ENCODE measurements around the gene OAS2. TPM values are rescaled to one million over a fixed set of nuclear protein-coding genes. Genes with fewer than 3 reads are reported as not detected.

The OAS2 gene
- total RNA-seq: 10 to 100 TPM; 12.5 to 17.7 TPM
- long read RNA-seq, donor 1, partial matches to known transcripts: 0 of 1 reads
- long read RNA-seq, donor 1, other reads (novel, unspliced or antisense): 0 of 1 reads
- long read RNA-seq, donor 2, full-length matches to known transcripts: 6 of 10 reads
- long read RNA-seq, donor 2, partial matches to known transcripts: 1 of 10 reads
- long read RNA-seq, donor 2, other reads (novel, unspliced or antisense): 3 of 10 reads

- peak; percentile 85 for DNase-seq (ENCODE audit: low spot score)
These were observed at the start of gene OAS2 for GRCh38 chr12:112978163-112979040. Gene OAS2, plus strand, starts transcription at chr12:112978519. Its CDS starts 90 bp downstream, at chr12:112978609.

GRCh38 chr12:112928978-112929377 lies 49.3 kb upstream of the OAS2 start:
- intact Hi-C loops (cut with DNase I): no loop called here
- no peak for DNase-seq (ENCODE audit: low spot score)

More at GRCh38 chr12:112978163-112979040, at the start of gene OAS2:
- intact Hi-C loops (cut with DNase I): no loop called here

- intact Hi-C loops (cut with DNase I): no loop called here
- DNase-seq (ENCODE audit: low spot score): no peak
These were observed 48.6 kb upstream of the OAS2 start for GRCh38 chr12:112929715-112930114.

GRCh38 chr12:112930350-112930749 lies 48.0 kb upstream of the OAS2 start:
- DNase-seq (ENCODE audit: low spot score): no peak
- intact Hi-C loops (cut with DNase I): no loop called here

GRCh38 chr12:112932485-112933128 lies 45.7 kb upstream of the OAS2 start:
- intact Hi-C loops (cut with DNase I): no loop called here
- no peak for DNase-seq (ENCODE audit: low spot score)

- intact Hi-C loops (cut with DNase I): no loop called here
- DNase-seq (ENCODE audit: low spot score): no peak
These were observed 45.2 kb upstream of the OAS2 start for GRCh38 chr12:112933129-112933505.

GRCh38 chr12:112936264-112936663 lies 42.1 kb upstream of the OAS2 start:
- intact Hi-C loops (cut with DNase I): no loop called here
- no peak for DNase-seq (ENCODE audit: low spot score)

GRCh38 chr12:112936927-112937326 lies 41.4 kb upstream of the OAS2 start:
- DNase-seq (ENCODE audit: low spot score): no peak
- intact Hi-C loops (cut with DNase I): no loop called here

GRCh38 chr12:112937741-112938719 lies 40.3 kb upstream of the OAS2 start, which contains the start of gene OAS3:
Gene OAS3, plus strand, starts transcription at chr12:112938474. Its CDS starts 57 bp downstream, at chr12:112938531.
- DNase-seq (ENCODE audit: low spot score): peak; percentile 96
- intact Hi-C loops (cut with DNase I): no loop called here

GRCh38 chr12:112938751-112939150 lies 39.6 kb upstream of the OAS2 start:
- DNase-seq (ENCODE audit: low spot score): no peak
- intact Hi-C loops (cut with DNase I): no loop called here

- no peak for DNase-seq (ENCODE audit: low spot score)
- intact Hi-C loops (cut with DNase I): no loop called here
These were observed 38.4 kb upstream of the OAS2 start for GRCh38 chr12:112939761-112940381.

- DNase-seq (ENCODE audit: low spot score): no peak
- intact Hi-C loops (cut with DNase I): no loop called here
These were observed 36.6 kb upstream of the OAS2 start for GRCh38 chr12:112941528-112942335.

GRCh38 chr12:112942572-112942971 lies 35.7 kb upstream of the OAS2 start:
- DNase-seq (ENCODE audit: low spot score): no peak
- intact Hi-C loops (cut with DNase I): no loop called here

GRCh38 chr12:112944024-112944690 lies 34.2 kb upstream of the OAS2 start:
- intact Hi-C loops (cut with DNase I): no loop called here
- DNase-seq (ENCODE audit: low spot score): no peak

GRCh38 chr12:112945515-112945914 lies 32.8 kb upstream of the OAS2 start:
- DNase-seq (ENCODE audit: low spot score): no peak
- intact Hi-C loops (cut with DNase I): no loop called here

GRCh38 chr12:112946236-112947000 lies 31.9 kb upstream of the OAS2 start:
- DNase-seq (ENCODE audit: low spot score): no peak
- intact Hi-C loops (cut with DNase I): no loop called here

GRCh38 chr12:112947314-112947713 lies 31.0 kb upstream of the OAS2 start:
- intact Hi-C loops (cut with DNase I): no loop called here
- no peak for DNase-seq (ENCODE audit: low spot score)
